PFSK-1 (cell line): ENCODE measurements around the gene PRRT4.

Source experiments
- FOXP2 ChIP-seq: optimal IDR thresholded peaks from 2 replicates; pipeline ENCODE3; 2011; ENCODE audit warnings: borderline replicate concordance, control low read depth, inconsistent platforms; ENCODE audit not compliant: insufficient read depth; ENCODE audit errors: extremely low read length, extremely low read depth
- POLR2AphosphoS5 ChIP-seq: IDR thresholded peaks from 2 replicates; pipeline ENCODE4 v1.6.1; 2012; ENCODE audit warnings: low read depth, mild to moderate bottlenecking, control low read depth, low read length, moderate library complexity
- SIN3A ChIP-seq: IDR thresholded peaks from 2 replicates; pipeline ENCODE4 v1.6.1; 2012; ENCODE audit warnings: mild to moderate bottlenecking, low read length, moderate library complexity, borderline replicate concordance; ENCODE audit not compliant: insufficient read depth
- TAF1 ChIP-seq: IDR thresholded peaks from 2 replicates; pipeline ENCODE4 v1.6.1; 2012; ENCODE audit warnings: low read length, control low read depth, borderline replicate concordance; ENCODE audit not compliant: insufficient read depth
- TF ChIP-seq, protein P1 (sequence below), 2 experiments: IDR thresholded peaks; 2 replicates each; pipeline versions ENCODE4 v1.6.1 to v1.8.0; 2011 to 2012; ENCODE audit warnings: low read depth in 2 of 2, low read length in 2 of 2, control low read depth in 1 of 2, inconsistent platforms in 1 of 2, mild to moderate bottlenecking in 1 of 2, moderate library complexity in 1 of 2; ENCODE audit not compliant: insufficient read depth in 1 of 2

Gene PRRT4

DNA sequence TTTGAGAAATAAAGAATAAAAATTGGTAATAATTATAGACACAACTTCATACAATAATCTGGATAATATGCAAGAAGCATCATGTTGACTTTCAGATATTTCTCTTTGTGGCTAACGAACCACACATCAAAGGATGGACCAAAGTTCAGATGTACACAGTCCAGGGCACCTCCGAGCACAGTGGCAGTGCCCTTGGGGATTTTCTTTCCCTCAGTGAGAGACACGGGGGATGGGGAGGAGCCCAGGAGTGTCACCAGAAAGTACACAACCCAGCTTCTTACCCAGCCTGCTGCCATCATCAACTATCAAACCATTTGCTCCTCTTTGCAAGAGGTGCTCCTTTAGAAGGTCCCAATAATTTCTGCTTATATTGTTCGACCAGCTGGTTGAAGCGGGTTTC is 51.0 kb downstream of the PRRT4 start:
- TF ChIP-seq FOXP2 (no peak), POLR2AphosphoS5 (no peak), SIN3A (no peak), TAF1 (no peak)
- TF ChIP-seq, protein P1, sequence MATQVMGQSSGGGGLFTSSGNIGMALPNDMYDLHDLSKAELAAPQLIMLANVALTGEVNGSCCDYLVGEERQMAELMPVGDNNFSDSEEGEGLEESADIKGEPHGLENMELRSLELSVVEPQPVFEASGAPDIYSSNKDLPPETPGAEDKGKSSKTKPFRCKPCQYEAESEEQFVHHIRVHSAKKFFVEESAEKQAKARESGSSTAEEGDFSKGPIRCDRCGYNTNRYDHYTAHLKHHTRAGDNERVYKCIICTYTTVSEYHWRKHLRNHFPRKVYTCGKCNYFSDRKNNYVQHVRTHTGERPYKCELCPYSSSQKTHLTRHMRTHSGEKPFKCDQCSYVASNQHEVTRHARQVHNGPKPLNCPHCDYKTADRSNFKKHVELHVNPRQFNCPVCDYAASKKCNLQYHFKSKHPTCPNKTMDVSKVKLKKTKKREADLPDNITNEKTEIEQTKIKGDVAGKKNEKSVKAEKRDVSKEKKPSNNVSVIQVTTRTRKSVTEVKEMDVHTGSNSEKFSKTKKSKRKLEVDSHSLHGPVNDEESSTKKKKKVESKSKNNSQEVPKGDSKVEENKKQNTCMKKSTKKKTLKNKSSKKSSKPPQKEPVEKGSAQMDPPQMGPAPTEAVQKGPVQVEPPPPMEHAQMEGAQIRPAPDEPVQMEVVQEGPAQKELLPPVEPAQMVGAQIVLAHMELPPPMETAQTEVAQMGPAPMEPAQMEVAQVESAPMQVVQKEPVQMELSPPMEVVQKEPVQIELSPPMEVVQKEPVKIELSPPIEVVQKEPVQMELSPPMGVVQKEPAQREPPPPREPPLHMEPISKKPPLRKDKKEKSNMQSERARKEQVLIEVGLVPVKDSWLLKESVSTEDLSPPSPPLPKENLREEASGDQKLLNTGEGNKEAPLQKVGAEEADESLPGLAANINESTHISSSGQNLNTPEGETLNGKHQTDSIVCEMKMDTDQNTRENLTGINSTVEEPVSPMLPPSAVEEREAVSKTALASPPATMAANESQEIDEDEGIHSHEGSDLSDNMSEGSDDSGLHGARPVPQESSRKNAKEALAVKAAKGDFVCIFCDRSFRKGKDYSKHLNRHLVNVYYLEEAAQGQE (IDR thresholded peaks at IDR 0.05; ENCODE audit: insufficient read depth in 1 of 2, low read depth in 2 of 2, low read length in 2 of 2) = no peak

DNA sequence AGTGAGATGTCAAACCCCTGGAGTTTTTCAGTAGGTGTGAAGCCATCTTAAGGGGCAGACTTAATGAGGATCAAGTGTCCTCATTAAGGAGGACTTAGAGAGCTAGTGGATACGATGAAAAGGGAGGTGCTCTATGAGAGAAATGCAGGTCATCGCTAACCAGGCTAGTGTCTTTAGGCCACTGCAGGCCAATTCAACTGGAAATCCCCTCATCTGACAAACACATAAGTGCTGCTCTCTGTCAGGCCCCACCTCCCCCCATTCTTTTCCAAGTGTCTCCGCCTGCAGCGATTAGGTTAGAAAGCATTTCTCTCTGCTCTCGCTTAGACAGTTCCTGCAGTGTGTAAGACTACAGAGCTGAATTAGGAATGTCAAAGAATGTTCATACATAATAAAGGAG is 51.5 kb downstream of the PRRT4 start:
- TF ChIP-seq FOXP2 (no peak), TAF1 (no peak), SIN3A (no peak), POLR2AphosphoS5 (no peak)
- TF ChIP-seq, protein P1 (IDR thresholded peaks at IDR 0.05; ENCODE audit: insufficient read depth in 1 of 2, low read depth in 2 of 2, low read length in 2 of 2) = no peak

DNA sequence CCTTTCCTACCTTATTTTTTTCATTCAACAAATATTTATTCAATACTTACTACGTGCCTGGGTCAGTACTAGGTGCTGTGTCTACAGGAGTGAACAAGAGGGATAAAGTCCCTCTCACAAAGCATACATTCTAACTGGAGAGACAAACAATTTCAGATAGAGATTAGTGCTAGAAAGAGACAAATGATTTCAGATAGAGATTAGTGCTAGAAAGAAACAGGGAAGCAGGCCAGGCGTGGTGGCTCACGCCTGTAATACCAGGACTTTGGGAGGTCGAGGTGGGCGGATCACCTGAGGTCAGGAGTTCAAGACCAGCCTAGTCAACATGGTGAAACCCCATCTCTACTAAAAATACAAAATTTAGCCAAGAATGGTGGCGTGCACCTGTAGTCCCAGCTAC is 52.4 kb downstream of the PRRT4 start:
- no peak for TF ChIP-seq SIN3A
- no peak for TF ChIP-seq FOXP2
- no peak for TF ChIP-seq TAF1
- TF ChIP-seq, protein P1 (IDR thresholded peaks at IDR 0.05; ENCODE audit: insufficient read depth in 1 of 2, low read depth in 2 of 2, low read length in 2 of 2) = no peak
- no peak for TF ChIP-seq POLR2AphosphoS5

DNA sequence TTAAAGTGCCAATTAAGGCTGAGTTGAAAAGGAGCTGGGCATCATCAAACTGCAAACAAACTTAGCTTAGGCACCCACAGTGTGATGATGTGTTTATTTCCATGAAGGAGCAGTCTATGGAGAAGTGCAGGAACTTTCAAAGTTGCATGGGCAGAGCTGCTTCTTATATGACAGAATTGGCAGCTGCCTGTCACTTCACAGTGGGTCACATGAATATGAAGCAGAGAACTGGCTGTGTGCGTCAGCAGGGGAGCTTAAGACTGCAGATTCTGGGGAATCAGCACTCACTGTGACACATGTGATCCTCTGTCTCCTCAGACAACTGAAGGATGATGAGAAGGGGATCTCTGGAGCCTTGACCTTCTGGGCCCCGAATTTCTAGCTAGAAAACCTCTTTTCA is 54.4 kb downstream of the PRRT4 start:
- no peak for TF ChIP-seq FOXP2
- TF ChIP-seq, protein P1 (IDR thresholded peaks at IDR 0.05; ENCODE audit: insufficient read depth in 1 of 2, low read depth in 2 of 2, low read length in 2 of 2) = no peak
- no peak for TF ChIP-seq TAF1
- TF ChIP-seq POLR2AphosphoS5 = no peak
- no peak for TF ChIP-seq SIN3A

DNA sequence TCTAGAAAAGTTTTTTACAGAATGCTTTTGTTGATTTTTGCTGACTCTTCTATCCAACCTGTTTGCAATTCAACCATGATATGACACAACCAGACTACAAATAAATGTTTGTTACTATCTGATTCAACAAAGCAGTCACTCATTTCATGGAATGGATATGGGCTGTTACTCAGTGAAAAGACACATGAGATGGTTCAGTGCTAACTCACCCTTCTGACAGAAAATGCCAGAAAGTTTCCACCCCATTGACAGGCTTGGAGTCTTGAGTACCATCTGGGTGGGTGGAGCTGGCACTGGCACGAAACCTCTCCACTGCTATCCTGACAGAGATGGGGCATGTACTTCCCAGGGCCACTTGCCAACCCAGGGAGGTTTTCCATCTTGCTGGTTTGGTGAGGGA is 57.3 kb downstream of the PRRT4 start:
- TF ChIP-seq TAF1 = no peak
- TF ChIP-seq SIN3A = no peak
- TF ChIP-seq, protein P1 (IDR thresholded peaks at IDR 0.05; ENCODE audit: insufficient read depth in 1 of 2, low read depth in 2 of 2, low read length in 2 of 2) = no peak
